Mesothelial cell of epicardium (in vitro differentiated cells): ENCODE data around the gene MYZAP. TPM values are rescaled to one million over a fixed set of nuclear protein-coding genes. Genes with fewer than 3 reads are reported as not detected.

Experiments used
- DNase-seq, 2 experiments: peaks; one replicate each; pipeline ENCODE4 v3.0.0; 2021; ENCODE audit warnings: low spot score in 2 of 2; ENCODE audit not compliant: unreplicated experiment in 2 of 2
- H3K27ac Mint-ChIP-seq: 2 replicates; pipeline ENCODE4 v1.8.0; 2021; ENCODE audit warnings: mixed read lengths
- H3K27me3 Mint-ChIP-seq: 2 replicates; pipeline ENCODE4 v1.8.0; 2021; ENCODE audit warnings: low read depth, mixed read lengths
- H3K36me3 Mint-ChIP-seq: 2 replicates; pipeline ENCODE4 v1.8.0; 2021; ENCODE audit warnings: mixed read lengths
- H3K4me1 Mint-ChIP-seq: 2 replicates; pipeline ENCODE4 v1.8.0; 2021; ENCODE audit warnings: mixed read lengths
- H3K4me3 Mint-ChIP-seq: 2 replicates; pipeline ENCODE4 v1.8.0; 2021; ENCODE audit warnings: mild to moderate bottlenecking, moderate library complexity, mixed read lengths
- H3K9me3 Mint-ChIP-seq: 2 replicates; pipeline ENCODE4 v1.8.0; 2021; ENCODE audit warnings: mixed read lengths
- total RNA-seq: library from RNA; stranded (reverse); gene quantifications from 3 replicates; pipeline ENCODE4 v1.2.1, GENCODE V29; 2021
- TF ChIP-seq, protein P1 (sequence below): fragments of 200-600 bp; sonication (generic); IDR thresholded peaks from one replicate; pipeline ENCODE4 v1.5.0; 2021; ENCODE audit warnings: antibody characterized with exemption; ENCODE audit not compliant: unreplicated experiment

MYZAP gene
- total RNA-seq, 1 donor from 2014 or later, result 3.3 TPM

DNA sequence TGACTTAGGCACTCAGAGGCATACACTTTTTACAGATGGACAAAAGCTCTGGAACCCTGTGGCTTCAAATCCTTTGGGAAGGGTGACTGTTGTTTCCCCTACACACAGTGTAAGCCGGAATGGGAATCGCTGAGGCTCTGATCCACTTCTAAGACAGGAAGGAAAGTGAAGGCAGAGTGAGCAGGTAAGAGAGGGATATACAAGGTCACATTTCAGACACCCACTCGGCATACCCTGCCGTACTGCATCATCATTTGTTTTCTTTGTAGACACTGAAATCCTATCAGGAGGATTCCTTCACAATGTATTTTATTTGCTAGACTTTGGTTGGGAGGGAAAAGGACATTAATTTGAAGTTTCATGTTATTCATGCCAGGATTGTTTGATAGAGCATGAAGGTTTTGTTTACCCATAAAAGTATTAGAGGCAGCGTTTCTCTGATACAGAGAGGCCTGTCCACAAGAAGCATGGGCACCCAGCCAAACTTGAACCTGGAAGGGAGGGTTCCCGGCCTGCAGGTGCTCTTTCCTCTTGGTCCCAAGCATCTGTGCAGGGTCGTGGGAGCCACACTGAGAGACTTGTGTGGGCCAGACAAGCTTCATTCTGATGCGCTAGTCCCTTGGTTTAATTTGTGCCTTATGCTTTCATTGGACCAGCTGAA is 92.9 kb downstream of the MYZAP start:
- H3K27me3 Mint-ChIP-seq, result no peaks in the 10 kb centered on the region
- H3K4me3 Mint-ChIP-seq, result no peak overlapping the region
- TF ChIP-seq, protein P1, sequence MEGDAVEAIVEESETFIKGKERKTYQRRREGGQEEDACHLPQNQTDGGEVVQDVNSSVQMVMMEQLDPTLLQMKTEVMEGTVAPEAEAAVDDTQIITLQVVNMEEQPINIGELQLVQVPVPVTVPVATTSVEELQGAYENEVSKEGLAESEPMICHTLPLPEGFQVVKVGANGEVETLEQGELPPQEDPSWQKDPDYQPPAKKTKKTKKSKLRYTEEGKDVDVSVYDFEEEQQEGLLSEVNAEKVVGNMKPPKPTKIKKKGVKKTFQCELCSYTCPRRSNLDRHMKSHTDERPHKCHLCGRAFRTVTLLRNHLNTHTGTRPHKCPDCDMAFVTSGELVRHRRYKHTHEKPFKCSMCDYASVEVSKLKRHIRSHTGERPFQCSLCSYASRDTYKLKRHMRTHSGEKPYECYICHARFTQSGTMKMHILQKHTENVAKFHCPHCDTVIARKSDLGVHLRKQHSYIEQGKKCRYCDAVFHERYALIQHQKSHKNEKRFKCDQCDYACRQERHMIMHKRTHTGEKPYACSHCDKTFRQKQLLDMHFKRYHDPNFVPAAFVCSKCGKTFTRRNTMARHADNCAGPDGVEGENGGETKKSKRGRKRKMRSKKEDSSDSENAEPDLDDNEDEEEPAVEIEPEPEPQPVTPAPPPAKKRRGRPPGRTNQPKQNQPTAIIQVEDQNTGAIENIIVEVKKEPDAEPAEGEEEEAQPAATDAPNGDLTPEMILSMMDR, result no peak
- H3K36me3 Mint-ChIP-seq, result no peaks in the 10 kb centered on the region
- H3K27ac Mint-ChIP-seq, result peak overlapping the region; percentile 84
- H3K4me1 Mint-ChIP-seq, result peaks cover 32% of the 10 kb centered on the region
- H3K9me3 Mint-ChIP-seq, result peaks cover under 1% of the 10 kb centered on the region
- no peak for DNase-seq

DNA sequence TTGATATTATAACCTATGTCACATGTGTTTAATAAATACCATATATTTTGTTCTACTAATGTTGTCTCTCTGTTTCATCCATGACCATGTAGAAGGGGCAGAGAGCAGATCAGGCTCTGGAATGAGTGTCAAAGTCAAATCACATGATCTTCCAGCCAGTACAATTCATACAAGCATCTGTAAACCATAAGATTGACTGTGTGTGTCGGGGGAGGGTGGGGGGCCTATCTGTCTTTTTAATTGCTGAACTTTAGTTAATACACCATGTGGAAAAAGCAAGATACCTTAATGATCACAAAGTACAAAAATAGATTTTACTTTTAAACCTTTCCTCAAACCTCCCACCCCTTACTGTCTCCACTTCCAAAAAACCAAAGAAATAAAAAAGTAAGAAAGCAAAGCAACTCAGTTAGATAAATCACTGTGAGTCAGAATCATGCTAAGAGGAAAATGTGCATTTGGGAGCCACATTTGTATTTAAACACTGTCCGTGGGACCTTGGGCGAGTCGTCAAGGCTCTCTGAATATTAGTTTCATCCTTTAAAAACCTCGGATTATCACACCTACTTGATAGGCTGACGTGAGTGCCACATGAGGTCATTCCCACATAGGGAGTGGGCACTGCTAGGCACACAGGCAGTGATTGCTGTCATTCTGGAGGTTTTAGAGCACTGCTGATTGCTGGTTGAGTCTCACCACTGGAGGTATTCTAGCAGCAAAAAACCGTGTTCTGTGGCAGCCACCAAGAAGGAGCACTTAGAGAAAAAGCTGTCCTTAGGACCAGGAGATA is 93.8 kb downstream of the MYZAP start:
- Mint-ChIP-seq H3K9me3 (no peaks in the 10 kb centered on the region), H3K4me1 (peaks cover 28% of the 10 kb centered on the region), H3K36me3 (no peaks in the 10 kb centered on the region), H3K27me3 (no peaks in the 10 kb centered on the region), H3K27ac (peak overlapping the region; percentile 63), H3K4me3 (no peak overlapping the region)
- TF ChIP-seq, protein P1, result no peak
- DNase-seq, result no peak

DNA sequence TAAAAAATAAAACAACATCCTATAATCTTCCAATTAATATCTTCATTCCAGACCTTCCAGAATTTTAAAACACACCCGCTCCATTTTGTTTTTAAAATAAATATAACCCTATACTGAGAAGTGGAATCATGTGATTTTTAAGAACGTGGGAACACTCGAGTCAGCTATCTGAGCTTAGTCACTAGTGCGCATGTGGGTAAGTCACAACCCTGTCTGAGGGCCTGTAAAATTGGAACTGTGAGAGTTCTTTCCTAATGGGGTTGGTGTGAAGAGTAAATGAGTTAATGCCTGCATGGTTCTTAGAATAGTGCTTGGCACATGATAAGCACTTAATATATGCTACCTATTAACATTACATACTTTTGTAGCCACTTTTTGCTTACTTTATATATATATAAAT is 95.0 kb downstream of the MYZAP start:
- no peak for DNase-seq
- TF ChIP-seq, protein P1, result no peak
- H3K4me3 Mint-ChIP-seq, result no peak overlapping the region
- H3K27ac Mint-ChIP-seq, result peak overlapping the region; percentile 63
- H3K27me3 Mint-ChIP-seq, result no peaks in the 10 kb centered on the region
- no peaks in the 10 kb centered on the region for H3K9me3 Mint-ChIP-seq
- no peaks in the 10 kb centered on the region for H3K36me3 Mint-ChIP-seq
- H3K4me1 Mint-ChIP-seq, result peaks cover 36% of the 10 kb centered on the region

DNA sequence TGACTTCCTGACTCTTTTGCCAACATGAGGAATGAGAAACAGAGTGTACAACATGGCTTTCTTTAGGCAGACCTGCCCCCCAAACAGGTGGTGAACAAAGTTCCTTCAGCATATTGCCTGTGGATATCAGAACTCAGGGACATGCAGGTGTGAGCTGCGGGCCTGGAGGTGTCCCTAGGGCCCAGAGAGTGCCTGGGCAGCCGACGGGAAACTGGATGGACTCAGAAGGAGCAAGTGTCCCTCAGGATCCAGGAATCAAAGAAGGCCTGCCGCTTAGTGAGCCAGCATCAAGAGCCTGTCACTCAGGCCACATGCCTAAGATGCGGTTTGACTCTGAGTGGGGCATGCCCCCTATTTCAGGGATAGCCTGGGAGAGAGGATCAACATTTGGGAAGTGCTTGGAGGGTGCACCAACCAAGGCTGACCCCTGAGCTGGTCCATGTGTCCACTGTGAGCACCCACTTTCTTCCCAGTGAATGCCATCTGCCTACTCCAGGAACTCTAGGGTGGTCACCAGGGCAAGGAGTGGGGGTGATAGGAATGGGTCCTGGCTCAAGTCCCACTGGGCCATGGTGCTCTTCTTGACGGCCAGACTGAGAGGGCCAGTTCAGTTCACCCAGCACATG is 98.8 kb downstream of the MYZAP start:
- Mint-ChIP-seq H3K27ac (peak overlapping the region; percentile 75), H3K36me3 (no peaks in the 10 kb centered on the region), H3K9me3 (no peaks in the 10 kb centered on the region), H3K4me3 (no peak overlapping the region), H3K27me3 (no peaks in the 10 kb centered on the region), H3K4me1 (peaks cover 57% of the 10 kb centered on the region)
- DNase-seq, result no peak
- TF ChIP-seq, protein P1, result no peak

DNA sequence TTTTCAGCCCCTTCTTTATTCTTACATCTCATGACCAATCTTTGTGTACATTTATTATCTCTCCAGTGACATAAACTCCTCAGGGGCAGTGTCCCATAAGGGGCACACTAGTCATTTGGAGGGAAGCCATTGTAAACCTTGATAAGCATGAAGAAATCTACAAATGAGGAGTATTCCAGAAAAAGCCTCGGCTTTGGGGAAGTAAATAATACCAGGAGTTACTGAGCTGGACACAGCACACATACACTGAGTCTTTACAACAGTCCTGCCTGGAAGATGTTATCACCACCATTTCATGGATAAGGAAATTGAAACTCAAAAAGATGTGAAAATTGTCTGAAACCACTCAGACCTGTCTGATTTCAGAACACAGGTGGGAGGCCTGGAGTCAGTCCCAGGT is 99.4 kb downstream of the MYZAP start:
- Mint-ChIP-seq H3K27me3 (no peaks in the 10 kb centered on the region), H3K4me1 (peaks cover 55% of the 10 kb centered on the region), H3K27ac (peak overlapping the region; percentile 75), H3K9me3 (no peaks in the 10 kb centered on the region), H3K4me3 (no peak overlapping the region), H3K36me3 (no peaks in the 10 kb centered on the region)
- TF ChIP-seq, protein P1, result no peak
- no peak for DNase-seq
